ENCODE data around the gene JMJD7.

DNA sequence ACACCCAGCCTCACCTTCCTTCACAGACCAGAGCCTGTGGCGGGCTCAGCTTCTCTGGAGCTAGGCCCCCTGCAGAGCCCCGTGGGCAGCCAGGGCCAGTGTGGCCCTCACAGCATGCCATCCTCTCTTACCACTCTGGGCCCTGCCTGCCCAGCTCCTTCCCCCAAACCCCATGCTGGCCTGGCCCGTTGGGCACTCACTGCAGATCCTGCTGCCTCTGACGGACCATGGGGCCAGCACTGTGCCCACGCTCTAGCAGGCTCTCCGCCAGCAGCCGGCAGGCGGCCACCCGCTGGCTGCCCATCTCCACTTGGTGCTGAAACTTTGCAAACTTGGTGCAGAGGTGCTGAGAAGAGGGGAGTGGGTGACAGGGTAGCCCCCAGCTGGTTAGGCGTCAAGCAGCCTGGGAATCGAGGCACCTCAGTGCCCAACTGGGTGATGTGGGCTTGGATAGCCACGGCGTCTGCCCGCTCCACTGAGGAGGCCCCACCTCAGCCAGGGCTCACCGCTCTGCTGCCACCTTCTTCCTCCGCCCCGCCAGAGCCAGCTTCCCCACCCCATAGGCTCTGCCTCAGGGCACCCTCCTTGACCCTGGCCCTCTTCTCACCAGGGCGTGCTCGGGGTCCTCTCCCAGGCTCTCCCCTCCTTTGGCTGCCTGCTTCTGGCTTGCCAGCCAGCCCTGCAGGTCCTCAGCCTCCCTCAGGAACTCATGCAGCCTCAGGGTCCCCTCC lies 43.4 kb downstream of the JMJD7 start:
- TF ChIP-seq, protein P1, sequence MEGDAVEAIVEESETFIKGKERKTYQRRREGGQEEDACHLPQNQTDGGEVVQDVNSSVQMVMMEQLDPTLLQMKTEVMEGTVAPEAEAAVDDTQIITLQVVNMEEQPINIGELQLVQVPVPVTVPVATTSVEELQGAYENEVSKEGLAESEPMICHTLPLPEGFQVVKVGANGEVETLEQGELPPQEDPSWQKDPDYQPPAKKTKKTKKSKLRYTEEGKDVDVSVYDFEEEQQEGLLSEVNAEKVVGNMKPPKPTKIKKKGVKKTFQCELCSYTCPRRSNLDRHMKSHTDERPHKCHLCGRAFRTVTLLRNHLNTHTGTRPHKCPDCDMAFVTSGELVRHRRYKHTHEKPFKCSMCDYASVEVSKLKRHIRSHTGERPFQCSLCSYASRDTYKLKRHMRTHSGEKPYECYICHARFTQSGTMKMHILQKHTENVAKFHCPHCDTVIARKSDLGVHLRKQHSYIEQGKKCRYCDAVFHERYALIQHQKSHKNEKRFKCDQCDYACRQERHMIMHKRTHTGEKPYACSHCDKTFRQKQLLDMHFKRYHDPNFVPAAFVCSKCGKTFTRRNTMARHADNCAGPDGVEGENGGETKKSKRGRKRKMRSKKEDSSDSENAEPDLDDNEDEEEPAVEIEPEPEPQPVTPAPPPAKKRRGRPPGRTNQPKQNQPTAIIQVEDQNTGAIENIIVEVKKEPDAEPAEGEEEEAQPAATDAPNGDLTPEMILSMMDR (IDR thresholded peaks at IDR 0.05), result no peak
- TF ChIP-seq EZH2 (IDR thresholded peaks at IDR 0.05; ENCODE audit: borderline replicate concordance, insufficient read depth, low read depth, low read length, poor library complexity, severe bottlenecking), result no peak

Measured in B cell (primary cell).